HuH-7.5 (cell line): ENCODE results near the gene BCL11A.
"Not testable (repeated sequence)": the region's sequence is repeated elsewhere in the genome, so short reads cannot be mapped to it uniquely, and the experiment has no call there.

ENCODE experiments used
- DNase-seq: peaks from one replicate; pipeline ENCODE4 v3.0.0; 2011; ENCODE audit warnings: low spot score

BCL11A gene

DNA sequence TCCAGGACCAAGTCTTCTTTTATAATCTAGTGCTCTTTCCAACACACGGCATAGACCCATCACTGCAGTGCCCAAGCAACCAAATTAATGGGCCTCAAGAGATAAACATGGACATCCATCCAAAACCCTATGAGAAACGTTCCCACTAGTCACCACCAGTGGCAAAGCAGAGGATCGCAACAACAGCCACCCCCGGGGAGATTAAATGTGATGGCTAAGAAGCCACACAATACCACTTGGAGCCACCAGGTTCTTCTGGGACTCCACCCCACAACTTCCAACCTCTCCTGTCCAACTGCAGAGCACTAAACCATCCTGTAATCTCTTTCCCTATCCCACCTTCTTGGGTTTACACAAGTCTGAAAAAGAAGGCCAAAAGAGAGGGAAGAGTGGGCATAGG lies 123.8 kb downstream of the BCL11A start:
- no peak for DNase-seq

DNA sequence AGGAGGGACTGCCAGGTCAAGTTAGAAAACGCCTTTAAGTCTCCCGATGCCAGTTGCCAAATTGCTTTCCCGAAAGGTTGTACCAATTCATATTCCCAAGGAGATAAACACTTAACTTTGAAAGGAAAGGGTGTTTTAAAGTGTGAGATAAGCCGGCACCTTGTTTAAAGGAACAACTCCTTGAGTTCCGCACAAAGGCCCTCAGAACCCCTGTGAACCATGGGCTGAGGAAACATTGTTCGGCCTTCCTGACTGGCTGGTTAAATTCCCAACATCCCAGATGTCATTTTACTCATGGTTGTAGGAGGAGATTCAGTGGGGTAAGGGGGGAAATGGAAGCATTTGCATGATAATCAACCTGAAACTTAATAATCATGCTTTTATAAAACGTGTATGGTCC lies 126.6 kb downstream of the BCL11A start:
- DNase-seq, result no peak

GRCh38 chr2:60426341-60426740 lies 127.1 kb downstream of the BCL11A start:
- DNase-seq, result no peak

- DNase-seq, result no peak
Observed at GRCh38 chr2:60424233-60424632, 129.2 kb downstream of the BCL11A start.

GRCh38 chr2:60423505-60423904 lies 129.9 kb downstream of the BCL11A start:
- no peak for DNase-seq

GRCh38 chr2:60422826-60423483 lies 130.5 kb downstream of the BCL11A start:
- DNase-seq, result no peak

DNA sequence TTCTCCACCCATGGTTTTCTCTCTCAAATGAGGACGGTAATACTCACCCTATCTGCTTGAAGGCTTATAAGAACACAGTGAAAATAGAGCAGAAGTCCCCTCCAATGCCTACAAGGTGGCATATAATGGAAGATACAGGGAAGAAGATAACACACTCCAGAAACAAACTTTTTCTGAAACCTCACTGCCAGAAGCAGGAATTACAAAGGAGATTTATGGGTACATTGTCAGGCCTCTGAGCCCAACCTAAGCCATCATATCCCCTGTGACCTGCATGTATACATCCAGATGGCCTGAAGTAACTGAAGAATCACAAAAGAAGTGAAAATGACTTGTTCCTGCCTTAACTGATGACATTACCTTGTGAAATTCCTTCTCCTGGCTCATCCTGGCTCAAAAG lies 136.2 kb downstream of the BCL11A start:
- not testable (repeated sequence) for DNase-seq

- no peak for DNase-seq
Observed at GRCh38 chr2:60416221-60417008, 137.0 kb downstream of the BCL11A start.

GRCh38 chr2:60415814-60416213 lies 137.6 kb downstream of the BCL11A start:
- DNase-seq, result no peak

GRCh38 chr2:60414495-60415138 lies 138.8 kb downstream of the BCL11A start:
- DNase-seq, result no peak

- DNase-seq, result no peak
Observed at GRCh38 chr2:60413814-60414168, 139.7 kb downstream of the BCL11A start.

GRCh38 chr2:60413069-60413813 lies 140.2 kb downstream of the BCL11A start:
- no peak for DNase-seq

GRCh38 chr2:60412620-60413019 lies 140.8 kb downstream of the BCL11A start:
- DNase-seq, result no peak

GRCh38 chr2:60412027-60412426 lies 141.4 kb downstream of the BCL11A start:
- DNase-seq, result no peak

DNA sequence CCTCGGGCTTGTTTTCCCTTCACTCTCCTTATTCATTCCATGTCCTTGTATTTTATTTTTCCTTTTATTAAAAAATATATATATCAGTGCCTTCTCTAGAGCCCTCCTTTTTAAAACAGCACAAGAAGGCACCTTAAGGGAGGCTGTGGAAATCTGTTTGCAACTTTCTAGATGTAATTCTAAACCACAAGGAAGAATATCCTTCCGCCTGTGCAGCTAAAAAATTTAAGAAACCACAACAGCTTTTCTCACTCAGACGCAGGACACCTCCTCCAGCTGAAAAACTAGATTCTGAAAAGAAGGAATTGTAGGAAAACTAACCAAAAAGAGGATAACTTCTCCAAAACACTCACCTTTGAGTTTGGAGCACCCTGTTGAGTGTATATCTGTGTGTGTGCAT lies 142.2 kb downstream of the BCL11A start:
- DNase-seq, result no peak

DNA sequence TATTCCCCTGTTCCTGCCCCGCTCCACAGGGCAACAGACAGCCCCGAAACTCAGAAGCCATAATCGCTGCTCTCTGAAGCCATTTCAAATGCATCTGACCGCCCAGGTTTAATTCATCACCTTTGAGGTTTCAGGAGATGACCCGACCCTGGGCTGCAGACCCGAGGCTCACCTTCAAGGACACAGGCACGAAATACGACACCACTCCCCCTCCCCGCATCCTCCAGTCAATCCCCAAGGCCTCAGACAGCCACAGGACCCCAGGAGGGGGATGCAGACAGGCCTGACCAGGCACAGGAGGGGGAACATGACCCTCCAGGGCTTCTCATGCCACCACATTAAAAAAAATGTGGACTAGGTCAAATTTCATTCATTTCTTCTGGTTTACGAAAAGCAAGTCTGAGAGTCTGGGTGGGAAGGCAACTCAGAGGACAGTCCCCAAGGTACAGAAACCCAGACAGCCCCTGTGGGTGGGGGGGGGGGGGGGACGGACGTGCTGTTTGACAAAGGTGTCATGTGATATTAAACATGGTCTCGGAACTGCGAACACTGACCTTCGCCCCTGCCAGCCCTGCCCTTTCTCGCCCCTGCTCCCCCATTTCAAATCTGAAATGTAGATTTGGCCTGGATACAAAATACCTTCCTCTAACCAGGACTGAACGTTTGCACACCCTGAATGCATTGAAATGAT lies 142.9 kb downstream of the BCL11A start:
- no peak for DNase-seq

DNA sequence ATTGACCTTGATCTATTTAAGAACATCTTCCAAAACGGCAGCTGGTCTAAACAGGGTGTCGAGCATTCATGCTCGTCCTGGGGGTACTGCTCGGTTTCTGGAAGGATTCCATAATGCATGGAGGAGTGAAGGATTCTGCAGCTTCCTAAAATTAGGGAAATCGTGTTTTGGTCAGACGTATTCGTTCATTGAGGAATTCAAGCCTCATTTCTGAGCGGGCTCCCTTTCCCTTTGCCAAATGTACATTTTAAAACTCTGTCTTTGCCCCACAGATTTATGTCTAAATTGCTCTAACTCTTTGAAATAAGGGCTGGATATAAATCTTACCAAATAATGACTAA lies 144.0 kb downstream of the BCL11A start:
- no peak for DNase-seq

GRCh38 chr2:60408811-60409530 lies 144.5 kb downstream of the BCL11A start:
- no peak for DNase-seq

- no peak for DNase-seq
Observed at GRCh38 chr2:60408207-60408606, 145.2 kb downstream of the BCL11A start.

DNA sequence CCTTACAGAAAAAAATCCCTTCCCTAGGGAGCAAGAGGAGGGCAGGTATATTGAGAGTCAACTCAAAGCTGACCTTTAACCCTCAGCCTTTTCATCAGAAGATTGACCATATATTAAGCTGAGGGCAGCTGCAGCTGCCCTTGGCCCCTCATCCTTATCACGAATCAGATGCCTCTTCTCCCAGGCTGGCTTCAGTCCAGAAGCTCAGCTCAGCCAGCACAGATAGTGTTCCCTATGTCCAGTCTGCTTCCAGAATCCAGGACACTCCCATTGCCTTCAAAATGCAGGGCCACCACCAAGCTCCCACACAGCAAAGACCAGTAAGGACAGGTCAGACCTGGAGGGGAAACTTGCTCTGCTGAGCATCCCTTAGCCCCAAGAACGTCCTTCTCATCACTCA lies 146.1 kb downstream of the BCL11A start:
- no peak for DNase-seq

DNA sequence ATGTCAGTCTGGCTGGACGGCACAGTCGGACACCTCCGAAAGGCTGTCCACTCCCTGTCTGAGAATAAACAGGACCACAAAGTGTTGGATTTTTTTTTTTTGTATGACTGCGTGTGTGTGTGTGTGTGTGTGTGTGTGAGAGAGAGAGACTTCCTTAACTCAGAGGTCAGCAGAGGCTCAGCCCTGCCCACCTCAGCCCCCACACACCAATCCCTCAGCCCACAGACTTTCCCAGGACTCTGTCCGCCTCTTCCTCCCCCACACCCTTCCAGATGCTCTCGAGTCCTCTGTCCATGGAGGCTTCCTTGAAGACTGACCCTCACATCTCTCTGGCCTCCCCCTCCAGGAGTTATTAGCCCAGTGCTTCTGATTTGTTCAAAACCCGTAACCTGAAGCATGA lies 147.3 kb downstream of the BCL11A start:
- no peak for DNase-seq
